Stimulated activated CD4-positive, alpha-beta T cell treated with anti-CD3 and anti-CD28 coated beads, Interleukin-12 subunit alpha, Interleukin-12 subunit beta, amount 100 ng/mL, for 24 hours (primary cell): ENCODE data around the gene C2CD2.
"Not testable (repeated sequence)": the region's sequence is repeated elsewhere in the genome, so short reads cannot be mapped to it uniquely, and the experiment has no call there.

ENCODE experiments used
- DNase-seq, 2 experiments: peaks; one replicate each; pipeline ENCODE4 v3.0.0-alpha.2; 2020; ENCODE audit warnings: low read depth in 2 of 2

C2CD2 gene

GRCh38 chr21:41958886-41959563, 5.2 kb upstream of the C2CD2 start:
- DNase-seq: no peak

- no peak for DNase-seq
These were observed 4.4 kb upstream of the C2CD2 start for GRCh38 chr21:41957991-41958766.

GRCh38 chr21:41956926-41957729, 3.3 kb upstream of the C2CD2 start:
- no peak for DNase-seq

GRCh38 chr21:41955516-41955915, 1.7 kb upstream of the C2CD2 start:
- no peak for DNase-seq

- DNase-seq: no peak
These were observed 1.1 kb upstream of the C2CD2 start for GRCh38 chr21:41954654-41955499.

DNA sequence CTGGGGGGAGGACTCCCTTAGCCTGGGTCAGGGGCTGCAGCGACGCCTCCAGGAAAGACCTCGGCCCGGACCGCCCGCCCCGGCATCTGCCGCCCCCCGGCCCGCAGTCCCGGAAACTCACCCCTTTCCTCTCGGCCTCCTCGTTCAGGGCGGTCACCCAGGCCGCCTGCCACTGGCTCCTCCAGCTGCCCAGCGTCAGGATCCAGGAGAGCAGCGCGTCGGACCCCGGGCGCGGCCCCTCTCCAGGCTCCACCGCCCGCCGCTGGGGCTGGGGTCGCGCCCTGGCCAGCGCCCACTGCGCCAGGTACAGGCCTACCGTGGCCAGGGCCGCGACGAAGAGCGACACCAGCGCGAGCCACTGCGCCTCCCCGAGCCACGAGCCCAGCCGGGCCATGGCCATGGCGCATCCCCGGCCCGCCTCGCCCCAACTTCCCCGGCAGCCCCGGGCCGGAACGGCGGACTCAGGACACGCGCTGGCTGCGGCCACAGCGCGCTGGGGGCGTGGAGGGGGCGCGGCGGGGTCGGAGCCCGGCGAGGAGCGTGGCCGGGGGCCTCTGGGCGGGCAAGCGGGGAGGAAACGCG, 478 bp downstream of the C2CD2 start:
- DNase-seq: no peak

GRCh38 chr21:41952568-41953248, 1.1 kb downstream of the C2CD2 start:
- no peak for DNase-seq

GRCh38 chr21:41951876-41952567, 1.8 kb downstream of the C2CD2 start:
- no peak for DNase-seq

GRCh38 chr21:41950941-41951351, 2.9 kb downstream of the C2CD2 start:
- no peak for DNase-seq

- DNase-seq: not testable (repeated sequence)
These were observed 4.2 kb downstream of the C2CD2 start for GRCh38 chr21:41949631-41950030.

DNA sequence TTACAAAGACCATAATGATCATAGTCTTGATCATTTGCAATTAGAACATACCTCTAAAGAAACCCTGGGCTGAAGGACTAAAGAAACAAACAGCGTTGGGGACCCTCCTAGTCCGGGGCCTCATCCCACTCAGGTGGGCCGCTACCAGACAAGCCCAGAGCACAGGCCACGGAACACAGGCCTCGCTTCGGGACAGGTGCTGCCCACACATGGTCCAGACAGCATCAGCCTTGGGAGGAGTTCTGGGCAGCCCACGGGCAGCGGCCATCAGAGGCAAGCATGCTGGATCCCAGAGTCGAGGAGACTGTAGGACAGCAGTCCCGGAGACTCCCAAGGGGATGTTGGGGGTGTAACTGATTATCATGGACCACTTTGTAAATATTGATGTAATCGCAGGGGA, 4.9 kb downstream of the C2CD2 start:
- no peak for DNase-seq

GRCh38 chr21:41948078-41948895, 5.5 kb downstream of the C2CD2 start:
- no peak for DNase-seq

DNA sequence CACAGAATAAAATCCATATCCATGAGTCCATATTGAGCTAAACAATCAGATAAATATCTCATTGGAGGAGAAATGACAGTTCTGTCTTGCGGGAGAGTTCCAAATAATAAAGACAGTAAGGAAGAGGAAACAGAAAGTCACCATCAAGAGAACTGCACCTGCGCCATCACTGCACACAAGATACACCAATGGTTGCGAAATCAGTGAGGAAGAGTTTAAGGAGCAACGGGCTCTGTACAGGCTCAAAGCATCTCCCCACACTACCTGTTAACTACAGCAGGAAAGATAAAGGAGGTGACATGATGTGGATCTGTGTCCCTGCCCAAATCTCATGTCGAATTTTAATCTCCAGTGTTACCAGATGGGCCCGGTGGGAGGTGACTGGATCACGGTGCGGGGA, 7.8 kb downstream of the C2CD2 start:
- DNase-seq: no peak

- DNase-seq: no peak
These were observed 10.0 kb downstream of the C2CD2 start for GRCh38 chr21:41943851-41944250.

GRCh38 chr21:41942457-41942856, 11.4 kb downstream of the C2CD2 start:
- no peak for DNase-seq

GRCh38 chr21:41941941-41942340, 11.9 kb downstream of the C2CD2 start:
- DNase-seq: no peak

GRCh38 chr21:41940431-41940830, 13.4 kb downstream of the C2CD2 start:
- no peak for DNase-seq

- no peak for DNase-seq
These were observed 14.4 kb downstream of the C2CD2 start for GRCh38 chr21:41939391-41939790.
